GM23248 (cell line): ENCODE results near the gene EVX2. TPM values are rescaled to one million over a fixed set of nuclear protein-coding genes. Genes with fewer than 3 reads are reported as not detected.

Experiments
- DNase-seq: peaks from one replicate; pipeline ENCODE4 v3.0.0-alpha.2; 2015
- H2AFZ ChIP-seq: fragments of 200-600 bp; sonication (generic); 2 replicates; pipeline ENCODE4 v1.6.1; 2016; ENCODE audit warnings: antibody characterized with exemption
- H3F3A ChIP-seq: fragments of 200-600 bp; sonication (generic); 2 replicates; pipeline ENCODE4 v1.6.1; 2016; ENCODE audit warnings: mild to moderate bottlenecking, antibody characterized with exemption, mixed run types; ENCODE audit not compliant: insufficient read depth
- H3K27ac ChIP-seq: fragments of 200-600 bp; sonication (generic); 2 replicates; pipeline ENCODE4 v1.5.1; 2016; ENCODE audit warnings: mild to moderate bottlenecking
- H3K27me3 ChIP-seq: fragments of 200-600 bp; sonication (generic); replicated peaks from 2 replicates; pipeline ENCODE4 v1.6.1; 2016; ENCODE audit warnings: mild to moderate bottlenecking; ENCODE audit not compliant: insufficient read depth
- H3K36me3 ChIP-seq: fragments of 200-600 bp; sonication (generic); 2 replicates; pipeline ENCODE4 v1.6.1; 2016; ENCODE audit warnings: low read depth, mild to moderate bottlenecking
- H3K4me1 ChIP-seq: fragments of 200-600 bp; sonication (generic); 2 replicates; pipeline ENCODE4 v1.6.1; 2016; ENCODE audit warnings: mild to moderate bottlenecking; ENCODE audit not compliant: insufficient read depth
- H3K4me2 ChIP-seq: fragments of 200-600 bp; sonication (generic); one replicate; pipeline ENCODE4 v1.6.1; 2016; ENCODE audit warnings: mild to moderate bottlenecking; ENCODE audit not compliant: unreplicated experiment
- H3K4me3 ChIP-seq: fragments of 200-600 bp; sonication (generic); 2 replicates; pipeline ENCODE4 v1.5.1; 2016; ENCODE audit warnings: mild to moderate bottlenecking
- H3K79me2 ChIP-seq: fragments of 200-600 bp; sonication (generic); 2 replicates; pipeline ENCODE4 v1.6.1; 2016; ENCODE audit warnings: mild to moderate bottlenecking; ENCODE audit not compliant: insufficient read depth
- H3K9ac ChIP-seq: fragments of 200-600 bp; sonication (generic); 2 replicates; pipeline ENCODE4 v1.6.1; 2016; ENCODE audit warnings: mild to moderate bottlenecking
- H3K9me2 ChIP-seq: fragments of 200-600 bp; sonication (generic); 2 replicates; pipeline ENCODE4 v1.6.1; 2016; ENCODE audit warnings: mixed run types, mild to moderate bottlenecking, moderate library complexity; ENCODE audit not compliant: insufficient read depth
- H3K9me3 ChIP-seq: fragments of 200-600 bp; sonication (generic); one replicate; pipeline ENCODE4 v1.6.1; 2017; ENCODE audit warnings: low read depth
- H4K20me1 ChIP-seq: fragments of 200-600 bp; sonication (generic); 2 replicates; pipeline ENCODE4 v1.6.0; 2016; ENCODE audit not compliant: insufficient read depth
- EZH2 ChIP-seq: fragments of 200-600 bp; sonication (generic); IDR thresholded peaks from 2 replicates; pipeline ENCODE4 v1.6.1; 2018; ENCODE audit warnings: antibody characterized with exemption, mild to moderate bottlenecking; ENCODE audit not compliant: insufficient read depth, poor library complexity, severe bottlenecking
- EZH2phosphoT487 ChIP-seq: fragments of 200-600 bp; sonication (generic); IDR thresholded peaks from 2 replicates; pipeline ENCODE4 v1.6.1; 2018; ENCODE audit warnings: antibody characterized with exemption, moderate library complexity, mild to moderate bottlenecking, low read depth; ENCODE audit not compliant: insufficient read depth
- WGBS, 2 experiments: methylation state at CpG; one replicate each; pipeline ENCODE4 v1.1.6; 2015 to 2017; ENCODE audit warnings: low lambda C conversion rate in 2 of 2, low coverage in 1 of 2; ENCODE audit errors: missing lambda C conversion rate in 2 of 2; 5-methylcytosine and 5-hydroxymethylcytosine counted together
- in situ Hi-C: fragments of 300-500 bp; cut with MboI; formaldehyde crosslinking; loops from 2 replicates; pipeline ENCODE4 v1.15.0; 2020
- polyA plus RNA-seq: library from polyadenylated mRNA; unstranded; fragments of >200 nt; fragmentation: Nextera tagmentation; extraction: Ambion mirVana; gene quantifications from 2 replicates; pipeline ENCODE4 v1.2.1, GENCODE V29; 2016
- total RNA-seq: library from RNA; depleted of rRNA; stranded (reverse); fragments of >200 nt; shearing (Covaris generic); gene quantifications from 2 replicates; pipeline ENCODE4 v1.2.3, GENCODE V29; 2014

The EVX2 gene
- total and polyA plus RNA-seq, 2 experiments from 2014 or later = not detected

- Histone ChIP-seq H3K9ac (no peak overlapping the region), H3K27me3 (peaks cover 59% of the 10 kb centered on the region), H3K36me3 (no peaks in the 10 kb centered on the region), H3K79me2 (no peaks in the 10 kb centered on the region), H3K27ac (no peak overlapping the region), H3K9me2 (no peaks in the 10 kb centered on the region), H3K4me3 (no peak overlapping the region; the same call in 1 of the 2 replicates), H3K4me1 (no peaks in the 10 kb centered on the region), H3K4me2 (peak overlapping the region; percentile 66), H3F3A (no peaks in the 10 kb centered on the region), H3K9me3 (no peaks in the 10 kb centered on the region), H4K20me1 (no peaks in the 10 kb centered on the region), H2AFZ (peak overlapping the region; percentile 64)
- 79 to 86% methylated on average over 28 to 29 of the region's 29 CpGs for WGBS, 2 experiments
- in situ Hi-C loops = no loop called here
- TF ChIP-seq EZH2phosphoT487 (no peak), EZH2 (no peak)
- no peak for DNase-seq
Measured at GRCh38 chr2:176087330-176088047, 3.7 kb upstream of the EVX2 start.

GRCh38 chr2:176085861-176086771 is 2.4 kb upstream of the EVX2 start:
- Histone ChIP-seq H3K9me3 (no peaks in the 10 kb centered on the region), H3K4me3 (peak overlapping the region; percentile 46; the same call in 1 of the 2 replicates), H4K20me1 (no peaks in the 10 kb centered on the region), H3K9me2 (no peaks in the 10 kb centered on the region), H3K27ac (no peak overlapping the region), H3K4me1 (no peaks in the 10 kb centered on the region), H3K27me3 (peaks cover 73% of the 10 kb centered on the region), H2AFZ (no peak overlapping the region), H3K9ac (no peak overlapping the region), H3K79me2 (no peaks in the 10 kb centered on the region), H3K36me3 (no peaks in the 10 kb centered on the region), H3K4me2 (no peak overlapping the region), H3F3A (no peaks in the 10 kb centered on the region)
- TF ChIP-seq EZH2phosphoT487 (no peak), EZH2 (no peak)
- in situ Hi-C loops = no loop called here
- WGBS, 2 experiments = 12 to 14% methylated on average over 45 to 46 of the region's 46 CpGs
- DNase-seq = peak; percentile 66

- DNase-seq = no peak
- Histone ChIP-seq H3K4me2 (no peak overlapping the region), H3K4me1 (no peaks in the 10 kb centered on the region), H3K27me3 (peaks cover 73% of the 10 kb centered on the region), H4K20me1 (no peaks in the 10 kb centered on the region), H3K27ac (no peak overlapping the region), H2AFZ (no peak overlapping the region), H3K79me2 (no peaks in the 10 kb centered on the region), H3K36me3 (no peaks in the 10 kb centered on the region), H3K9me2 (no peaks in the 10 kb centered on the region), H3K9me3 (no peaks in the 10 kb centered on the region), H3K4me3 (0 out of 2 replicates have a peak overlapping the region, but pooled peaks have one; percentile 46), H3F3A (no peaks in the 10 kb centered on the region), H3K9ac (no peak overlapping the region)
- WGBS, 2 experiments = 23 to 24% methylated on average over 35 to 39 of the region's 40 CpGs
- TF ChIP-seq EZH2 (no peak), EZH2phosphoT487 (no peak)
- in situ Hi-C loops = no loop called here
Measured at GRCh38 chr2:176085120-176085788, 1.5 kb upstream of the EVX2 start.

- no peaks in the 10 kb centered on the region for H3K9me2 ChIP-seq
- TF ChIP-seq EZH2 (peak; percentile 96), EZH2phosphoT487 (peak; percentile 60; the same call in 1 of the 2 replicates)
- H3K9me3 ChIP-seq = no peaks in the 10 kb centered on the region
- no peaks in the 10 kb centered on the region for H3K4me1 ChIP-seq
- H3K79me2 ChIP-seq = no peaks in the 10 kb centered on the region
- WGBS, 2 experiments = 7 to 8% methylated on average over 25 to 26 of the region's 26 CpGs
- H3K27me3 ChIP-seq = peaks cover 69% of the 10 kb centered on the region
- no peak overlapping the region for H3K4me3 ChIP-seq
- in situ Hi-C loops = no loop called here
- peak; percentile 50 for DNase-seq
- H3F3A ChIP-seq = no peaks in the 10 kb centered on the region
- no peak overlapping the region for H3K27ac ChIP-seq
- peak overlapping the region; percentile 15 for H3K4me2 ChIP-seq
- H3K36me3 ChIP-seq = no peaks in the 10 kb centered on the region
- no peak overlapping the region for H3K9ac ChIP-seq
- no peaks in the 10 kb centered on the region for H4K20me1 ChIP-seq
- no peak overlapping the region for H2AFZ ChIP-seq
Measured at GRCh38 chr2:176084611-176085119, 903 bp upstream of the EVX2 start.
